NOMO-1 treated with DMSO at 0.1 percent for 48 hours (cell line): ENCODE data around the gene FBXO34.
"Not testable (repeated sequence)": the region's sequence is repeated elsewhere in the genome, so short reads cannot be mapped to it uniquely, and the experiment has no call there.

Experiments
- DNase-seq: peaks from one replicate; lab custom pipeline; 2025; ENCODE audit not compliant: unreplicated experiment; lab: John Stamatoyannopoulos, UW

Gene FBXO34

DNA sequence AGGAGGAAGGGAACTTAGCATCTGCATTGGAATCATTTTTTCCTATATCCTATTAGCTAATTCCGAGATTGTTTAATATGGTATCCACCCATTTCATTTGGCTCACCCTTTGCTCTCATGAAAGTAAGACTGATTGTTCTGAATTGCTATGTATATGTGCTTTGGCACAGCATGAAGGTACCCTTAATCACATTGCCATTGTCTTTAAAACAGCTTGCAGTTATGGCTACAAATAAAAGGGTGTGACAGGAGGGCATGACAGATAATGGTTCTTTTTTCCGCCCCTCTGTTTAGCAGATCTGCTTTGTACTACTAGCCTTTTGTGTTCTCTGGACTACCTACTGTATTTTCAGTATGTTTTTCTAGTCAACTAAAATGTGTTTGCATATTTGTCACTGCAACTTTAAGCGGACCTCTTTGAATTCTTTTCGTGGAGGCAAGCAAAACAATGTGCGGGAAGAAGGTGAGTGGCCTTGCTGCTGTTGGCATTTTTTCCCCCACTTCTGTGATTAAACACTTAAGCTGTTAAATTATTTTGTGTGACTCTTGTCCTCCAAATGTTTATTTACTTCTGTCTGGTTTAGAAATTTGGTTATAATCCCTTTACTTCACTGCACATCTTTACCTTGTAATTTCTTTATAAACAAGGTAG is 35.8 kb downstream of the FBXO34 start:
- DNase-seq: no peak

GRCh38 chr14:55309154-55309553 is 37.9 kb downstream of the FBXO34 start:
- no peak for DNase-seq

DNA sequence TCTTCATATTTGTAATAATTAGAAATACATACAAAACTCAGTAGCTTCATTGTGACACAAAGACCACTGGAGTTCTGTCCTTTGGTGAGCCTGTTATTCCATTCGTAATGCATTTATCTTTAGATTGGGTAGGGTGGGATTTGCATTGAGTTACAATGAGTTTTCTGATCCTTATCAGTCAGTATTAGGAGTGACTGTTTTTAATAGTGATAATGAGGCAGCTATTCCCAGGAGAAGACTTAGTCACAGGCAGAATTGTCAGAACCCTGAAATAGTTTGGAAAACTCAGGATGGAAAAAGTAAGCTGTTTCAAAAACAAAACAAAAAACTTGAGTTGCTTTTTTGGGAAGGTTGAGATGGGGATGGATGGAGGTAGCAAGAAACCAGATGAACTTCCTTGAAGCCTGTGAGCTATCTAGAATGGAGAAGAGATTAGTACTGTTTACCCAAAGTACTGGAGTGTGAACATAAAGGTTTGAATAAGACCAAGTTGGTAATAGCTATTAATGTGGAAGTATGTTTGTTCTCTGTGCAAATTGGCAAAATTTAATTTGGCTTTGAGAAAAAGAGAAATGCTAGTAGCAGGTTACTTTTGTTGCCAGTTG is 38.6 kb downstream of the FBXO34 start:
- DNase-seq: no peak

DNA sequence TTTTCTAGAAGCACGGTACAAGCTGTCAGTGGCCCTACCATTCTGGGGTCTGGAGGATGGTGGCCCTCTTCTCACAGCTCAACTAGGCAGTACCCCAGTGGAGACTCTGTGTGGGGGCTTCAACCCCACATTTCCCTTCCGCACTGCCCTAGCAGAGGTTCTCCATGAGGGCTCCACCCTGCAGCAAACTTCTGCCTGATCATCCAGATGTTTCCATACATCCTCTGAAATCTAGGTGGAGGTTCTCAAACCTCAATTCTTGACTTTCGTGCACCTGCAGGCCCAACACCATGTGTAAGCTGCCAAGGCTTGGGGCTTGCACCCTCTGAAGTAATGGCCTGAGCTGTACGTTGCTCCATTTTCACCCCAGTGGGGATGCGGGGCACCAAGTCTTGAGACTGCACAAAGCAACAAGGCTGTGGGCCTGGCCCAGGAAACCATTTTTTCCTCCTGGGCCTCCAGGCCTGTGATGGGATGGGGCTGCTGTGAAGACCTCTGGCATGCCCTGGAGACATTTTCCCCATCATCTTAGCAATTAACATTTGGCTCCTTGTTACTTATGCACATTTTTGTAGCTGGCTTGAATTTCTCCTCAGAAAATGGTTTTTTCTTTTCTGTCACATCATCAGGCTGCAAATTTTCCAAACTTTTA is 41.3 kb downstream of the FBXO34 start:
- not testable (repeated sequence) for DNase-seq

- DNase-seq: no peak
Measured at GRCh38 chr14:55313480-55313879, 42.3 kb downstream of the FBXO34 start.

DNA sequence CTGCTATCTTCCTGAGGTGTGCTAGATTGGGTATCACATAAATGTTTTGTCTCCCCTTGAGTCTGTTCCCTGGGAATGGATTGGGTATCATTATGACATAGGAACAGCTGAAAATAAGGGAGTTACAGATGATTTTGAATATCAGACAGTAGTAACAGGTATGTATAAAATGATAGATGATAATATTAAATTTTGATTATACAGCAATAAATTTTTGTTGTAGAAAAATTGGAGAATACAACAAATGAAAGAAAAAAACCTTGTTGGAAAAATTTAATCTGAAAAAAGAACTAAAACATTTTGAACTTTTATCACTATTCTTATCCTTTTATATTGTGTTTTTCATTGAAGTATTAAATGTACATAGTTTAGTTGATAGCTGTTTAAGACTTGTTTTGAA is 43.2 kb downstream of the FBXO34 start:
- DNase-seq: no peak

- DNase-seq: no peak
Measured at GRCh38 chr14:55316564-55316963, 45.3 kb downstream of the FBXO34 start.

DNA sequence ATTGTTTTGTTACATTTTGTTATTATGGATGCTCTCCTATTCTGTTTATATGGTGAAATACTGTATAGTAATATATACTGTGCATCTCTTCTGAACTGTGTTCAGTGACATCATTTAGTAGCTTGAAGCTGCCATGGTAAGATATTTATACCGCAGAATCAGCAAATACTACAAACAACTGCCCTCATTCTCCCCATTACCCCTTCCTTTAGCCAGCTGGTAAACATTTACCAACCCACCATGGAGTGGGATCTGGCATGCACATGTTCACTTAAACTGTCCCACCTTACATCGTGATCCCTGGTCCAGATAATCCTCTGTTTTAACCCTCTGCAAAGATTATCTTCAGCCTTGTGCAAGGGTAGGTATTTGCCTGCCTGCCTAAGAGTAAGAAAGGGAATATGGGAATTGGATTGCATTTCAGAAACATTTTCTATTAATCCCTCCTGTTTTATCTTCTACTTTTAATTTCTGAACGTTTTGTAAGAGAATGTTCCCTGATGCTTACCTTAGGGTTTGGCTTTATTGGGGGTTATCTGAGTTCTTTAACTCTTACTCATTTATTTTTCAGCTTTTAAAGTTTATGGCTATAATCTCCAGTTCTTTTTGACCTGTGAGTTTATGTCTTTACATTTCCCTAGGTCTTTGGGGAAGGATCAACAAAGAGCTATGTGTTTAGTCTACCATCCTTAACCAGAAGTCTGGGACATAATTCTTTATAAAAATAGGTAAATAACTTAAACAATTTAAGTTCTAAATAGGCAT is 46.5 kb downstream of the FBXO34 start:
- no peak for DNase-seq

GRCh38 chr14:55318694-55319093 is 47.5 kb downstream of the FBXO34 start:
- DNase-seq: no peak

- no peak for DNase-seq
Measured at GRCh38 chr14:55323910-55324309, 52.7 kb downstream of the FBXO34 start.

DNA sequence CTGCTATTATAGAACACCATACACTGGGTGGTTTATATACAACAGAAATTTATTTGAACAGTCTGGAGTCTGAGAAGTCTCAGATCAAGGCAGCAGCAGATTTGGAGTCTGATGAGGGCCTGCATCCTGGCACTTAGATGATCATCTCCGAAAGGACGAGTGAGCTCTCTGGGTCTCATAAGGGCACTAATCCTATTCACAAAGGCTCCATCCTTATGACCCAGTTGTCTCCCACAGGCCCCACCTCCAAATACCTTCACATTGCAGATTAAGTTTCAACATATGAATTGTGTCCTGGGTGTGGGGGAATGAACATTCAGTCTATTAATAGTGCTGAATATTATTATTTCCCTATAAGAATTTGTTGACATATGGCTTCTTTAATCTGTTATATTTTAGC is 53.6 kb downstream of the FBXO34 start:
- DNase-seq: no peak

DNA sequence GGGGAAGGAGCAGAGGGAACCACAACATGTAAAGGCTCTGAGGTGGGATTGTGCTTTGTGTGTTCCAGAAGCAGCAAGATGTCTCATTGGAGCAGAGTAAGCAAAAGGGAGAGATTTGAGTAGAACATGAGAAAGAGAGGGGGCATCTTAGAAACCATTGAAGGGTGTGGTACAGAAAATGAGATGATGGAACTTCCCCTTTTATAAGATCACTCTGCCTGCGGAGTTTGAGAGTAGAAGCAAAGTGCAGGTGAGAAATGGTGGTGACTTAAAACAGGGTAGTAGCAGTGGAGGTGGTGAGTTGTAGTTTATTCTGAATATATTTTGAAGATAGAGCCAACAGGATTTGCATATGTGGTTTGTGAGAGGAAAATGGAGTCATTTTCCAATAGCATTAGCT is 56.0 kb downstream of the FBXO34 start:
- peak; percentile 57 for DNase-seq

- DNase-seq: no peak
Measured at GRCh38 chr14:55328317-55328716, 57.1 kb downstream of the FBXO34 start.

- DNase-seq: no peak
Measured at GRCh38 chr14:55329999-55330710, 58.9 kb downstream of the FBXO34 start.

DNA sequence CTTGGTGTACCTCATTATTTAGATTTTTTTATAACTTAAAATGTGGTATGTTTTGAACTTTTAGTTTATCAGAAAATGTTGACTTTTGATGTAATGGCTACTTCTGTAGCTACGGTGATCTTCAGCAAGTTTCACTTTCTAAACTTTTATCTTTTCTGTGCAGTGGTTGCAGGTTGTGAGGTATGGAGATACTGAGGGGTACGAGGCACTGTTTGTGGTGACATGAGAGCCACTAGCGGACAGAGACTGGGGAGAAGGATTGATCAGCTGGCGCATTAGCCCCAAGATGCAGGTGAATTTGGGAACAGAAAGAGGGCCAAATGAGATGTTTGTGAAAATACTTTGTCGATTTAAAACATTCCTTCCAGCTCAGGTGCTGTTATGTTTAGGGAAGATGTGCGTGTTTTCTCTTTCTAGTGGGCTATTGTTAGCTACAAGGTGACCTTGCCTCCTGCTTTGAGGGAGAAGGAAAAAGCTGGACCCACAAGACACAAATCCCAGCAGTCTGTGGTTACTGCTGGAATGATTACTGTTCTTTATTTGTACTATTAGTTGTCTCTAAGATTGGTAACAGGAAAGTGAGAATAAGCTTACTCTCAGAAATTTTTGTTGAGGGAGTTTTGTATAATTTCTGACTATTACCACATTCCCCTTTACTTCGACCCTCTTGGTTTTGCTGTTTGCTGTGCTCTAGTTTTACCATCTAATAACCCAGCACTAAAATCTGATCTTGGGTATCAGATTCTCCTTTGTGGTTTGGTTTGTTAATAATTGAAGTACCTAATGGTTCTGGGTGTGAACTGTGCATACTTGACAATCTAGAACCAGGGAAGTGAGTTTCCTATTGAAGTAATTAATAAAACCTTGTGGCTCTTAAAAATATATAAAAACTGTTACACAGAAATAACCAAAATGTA is 61.7 kb downstream of the FBXO34 start:
- no peak for DNase-seq

- no peak for DNase-seq
Measured at GRCh38 chr14:55333711-55334485, 62.7 kb downstream of the FBXO34 start.

DNA sequence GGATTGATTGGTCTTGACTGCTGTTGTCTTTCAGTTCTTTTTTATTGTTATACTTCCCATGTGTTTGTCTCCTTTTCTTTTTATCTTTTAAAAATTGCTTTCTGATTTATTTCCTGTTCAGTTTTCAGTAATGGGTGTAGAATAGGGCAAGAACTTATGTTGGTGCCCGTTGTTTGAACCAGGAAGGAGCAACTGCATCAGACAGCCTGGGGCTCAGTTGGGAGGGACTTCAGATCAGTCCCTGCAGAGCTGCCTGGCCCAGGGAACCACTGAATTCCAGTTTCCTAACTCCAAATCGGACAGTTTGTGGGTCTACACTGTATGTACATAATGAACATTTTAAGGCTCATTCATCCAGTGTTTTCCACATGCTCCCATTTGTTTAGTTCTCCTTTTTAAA is 64.9 kb downstream of the FBXO34 start:
- DNase-seq: no peak

- DNase-seq: no peak
Measured at GRCh38 chr14:55336691-55337090, 65.5 kb downstream of the FBXO34 start.

DNA sequence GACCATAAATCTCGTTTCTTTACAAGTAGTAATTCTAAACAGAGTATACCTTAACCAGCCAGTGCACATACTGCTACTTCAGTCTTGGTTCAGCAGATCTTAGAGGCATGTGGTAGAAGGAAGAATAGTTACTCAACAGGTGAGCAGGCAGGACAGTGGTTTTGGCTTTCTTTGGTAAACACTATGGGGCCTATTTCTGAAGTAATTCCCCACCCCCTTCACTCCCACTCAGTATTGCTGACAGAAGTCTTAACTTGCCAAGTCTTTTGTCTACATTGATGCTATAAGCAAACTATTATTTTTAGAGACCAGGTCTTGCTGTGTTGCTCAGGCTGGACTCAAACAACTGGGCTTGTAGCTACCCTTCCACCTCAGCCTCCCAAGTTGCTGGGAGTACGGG is 68.5 kb downstream of the FBXO34 start:
- DNase-seq: no peak
